Neuronal stem cell (in vitro differentiated cells): ENCODE results near the gene TNRC18.
"Not testable (repeated sequence)": the region's sequence is repeated elsewhere in the genome, so short reads cannot be mapped to it uniquely, and the experiment has no call there.

Experiments
- DNase-seq: peaks from one replicate; pipeline ENCODE4 v3.0.0-alpha.2; 2013; ENCODE audit warnings: low spot score
- H2AFZ ChIP-seq: one replicate; pipeline ENCODE4 v1.6.1; 2013; ENCODE audit warnings: mild to moderate bottlenecking, low read length, inconsistent platforms
- H2AK5ac ChIP-seq: 2 replicates; pipeline ENCODE4 v1.6.1; 2013; ENCODE audit warnings: low read depth, mild to moderate bottlenecking, inconsistent platforms, low read length, moderate library complexity, mixed read lengths
- H2BK120ac ChIP-seq: 2 replicates; pipeline ENCODE4 v1.6.1; 2013; ENCODE audit warnings: low read depth, mild to moderate bottlenecking, inconsistent platforms, low read length, moderate library complexity, mixed read lengths
- H2BK12ac ChIP-seq: one replicate; pipeline ENCODE4 v1.6.1; 2013; ENCODE audit warnings: low read length, inconsistent platforms
- H2BK15ac ChIP-seq: 2 replicates; pipeline ENCODE4 v1.6.1; 2013; ENCODE audit warnings: mild to moderate bottlenecking, low read length, inconsistent platforms, mixed read lengths
- H2BK5ac ChIP-seq: one replicate; pipeline ENCODE4 v1.6.1; 2013; ENCODE audit warnings: inconsistent platforms, mild to moderate bottlenecking, low read length, moderate library complexity
- H3K14ac ChIP-seq: one replicate; pipeline ENCODE4 v1.6.1; 2013; ENCODE audit warnings: low read length, inconsistent platforms
- H3K18ac ChIP-seq: 2 replicates; pipeline ENCODE4 v1.6.1; 2013; ENCODE audit warnings: low read length, inconsistent platforms
- H3K23ac ChIP-seq: 2 replicates; pipeline ENCODE4 v1.6.1; 2013; ENCODE audit warnings: low read depth, mild to moderate bottlenecking, mixed read lengths, low read length, inconsistent platforms; ENCODE audit not compliant: poor library complexity
- H3K27ac ChIP-seq: replicated peaks from 3 replicates; pipeline ENCODE4 v1.5.1; 2013; ENCODE audit warnings: low read length, inconsistent platforms
- H3K27me3 ChIP-seq, 3 experiments: 2 replicates each; pipeline ENCODE4 v1.6.1; 2013; ENCODE audit warnings: low read length in 3 of 3, mild to moderate bottlenecking in 2 of 3, inconsistent platforms in 1 of 3, low read depth in 1 of 3, mixed read lengths in 1 of 3, moderate library complexity in 1 of 3; ENCODE audit not compliant: control insufficient read depth in 3 of 3, insufficient read depth in 3 of 3
- H3K36me3 ChIP-seq, 2 donors: replicated peaks in 1 of 2; 2 replicates each; pipeline ENCODE4 v1.6.1; 2013; ENCODE audit warnings: low read length in 2 of 2; ENCODE audit not compliant: control insufficient read depth in 2 of 2, insufficient read depth in 2 of 2
- H3K4ac ChIP-seq: 2 replicates; pipeline ENCODE4 v1.6.1; 2013; ENCODE audit warnings: inconsistent platforms, mild to moderate bottlenecking, low read length, moderate library complexity
- H3K4me1 ChIP-seq, 2 donors: 1 replicate in 1 of 2; 2 replicates in 1 of 2; pipeline ENCODE4 v1.6.1; 2013; ENCODE audit warnings: low read length in 2 of 2, low read depth in 1 of 2; ENCODE audit not compliant: control insufficient read depth in 2 of 2, insufficient read depth in 1 of 2
- H3K4me2 ChIP-seq: one replicate; pipeline ENCODE4 v1.6.1; 2013; ENCODE audit warnings: mild to moderate bottlenecking, low read length, inconsistent platforms; ENCODE audit not compliant: insufficient read depth, poor library complexity, severe bottlenecking
- H3K4me3 ChIP-seq, 2 donors: 2 replicates each; pipeline ENCODE4 v1.5.1; 2013; ENCODE audit warnings: low read length in 2 of 2, mild to moderate bottlenecking in 2 of 2, inconsistent platforms in 1 of 2, moderate library complexity in 1 of 2
- H3K79me1 ChIP-seq: one replicate; pipeline ENCODE4 v1.6.1; 2013; ENCODE audit warnings: low read depth, mild to moderate bottlenecking, inconsistent platforms, low read length, moderate library complexity
- H3K9ac ChIP-seq: one replicate; pipeline ENCODE4 v1.6.1; 2013; ENCODE audit warnings: mild to moderate bottlenecking, low read depth, low read length, inconsistent platforms; ENCODE audit not compliant: poor library complexity
- H3K9me3 ChIP-seq, 2 donors: replicated peaks in 1 of 2; 2 replicates each; pipeline versions ENCODE3 to v1.6.1; 2013; ENCODE audit warnings: low read length in 2 of 2, mild to moderate bottlenecking in 2 of 2, inconsistent platforms in 1 of 2, low read depth in 1 of 2, mixed read lengths in 1 of 2, moderate library complexity in 1 of 2; ENCODE audit not compliant: control insufficient read depth in 2 of 2, insufficient read depth in 1 of 2
- H4K8ac ChIP-seq: one replicate; pipeline ENCODE4 v1.6.1; 2013; ENCODE audit warnings: low read depth, mild to moderate bottlenecking, inconsistent platforms, low read length, moderate library complexity
- H4K91ac ChIP-seq: one replicate; pipeline ENCODE4 v1.6.1; 2013; ENCODE audit warnings: low read length, low read depth, mild to moderate bottlenecking, inconsistent platforms; ENCODE audit not compliant: poor library complexity
- WGBS, 2 donors: extraction: QIAGEN DNeasy Blood & Tissue Kit; methylation state at CpG; one replicate each; pipeline ENCODE4 v1.1.7; 2013; ENCODE audit warnings: missing lambda C conversion rate in 2 of 2, mixed read lengths in 1 of 2; ENCODE audit not compliant: insufficient read length in 2 of 2, insufficient replicate concordance in 1 of 2; ENCODE audit errors: extremely low coverage in 2 of 2; 5-methylcytosine and 5-hydroxymethylcytosine counted together

Gene TNRC18

DNA sequence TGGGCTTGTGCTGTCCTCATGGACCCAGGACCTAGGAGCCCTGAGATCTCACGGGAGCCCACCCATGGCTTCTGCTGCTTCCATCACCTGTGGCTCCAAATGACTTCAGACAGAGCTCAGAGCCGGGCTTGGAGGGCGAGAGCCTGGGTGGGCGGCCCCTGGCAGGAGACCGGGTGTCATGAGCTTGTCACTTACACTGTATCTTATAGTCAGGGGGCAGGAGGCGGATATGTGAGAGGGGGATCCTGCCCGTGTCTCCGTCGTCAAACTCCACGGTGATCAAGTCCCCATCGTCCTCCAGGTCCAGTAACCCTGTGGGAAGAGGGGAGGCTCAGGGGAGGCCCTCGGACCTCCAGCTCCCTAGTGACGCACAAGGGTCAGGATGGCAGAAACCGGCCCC is 107.9 kb downstream of the TNRC18 start:
- H2AFZ ChIP-seq, result no peak overlapping the region
- no peak overlapping the region for H3K9ac ChIP-seq
- H2BK12ac ChIP-seq, result no peak overlapping the region
- H3K18ac ChIP-seq, result no peak overlapping the region
- WGBS, 2 donors, result no CpG with 5 or more reads among the region's 14 CpGs
- no peak overlapping the region for H2BK15ac ChIP-seq
- no peak overlapping the region for H2BK120ac ChIP-seq
- no peak for DNase-seq
- H3K4me2 ChIP-seq, result no peak overlapping the region
- peaks cover 4 to 13% of the 10 kb centered on the region in 2 donors for H3K9me3 ChIP-seq
- H3K27me3 ChIP-seq, result no peaks in the 10 kb centered on the region
- no peak overlapping the region for H3K14ac ChIP-seq
- H3K79me1 ChIP-seq, result peaks cover 2% of the 10 kb centered on the region
- no peak overlapping the region for H3K23ac ChIP-seq
- peaks cover 16 to 74% of the 10 kb centered on the region in 2 donors for H3K36me3 ChIP-seq
- H3K4ac ChIP-seq, result no peak overlapping the region
- no peak overlapping the region for H3K4me3 ChIP-seq
- no peak overlapping the region for H2AK5ac ChIP-seq
- H3K27ac ChIP-seq, result no peak overlapping the region
- H4K91ac ChIP-seq, result no peak overlapping the region
- H3K4me1 ChIP-seq, result peaks cover 0 to under 1% of the 10 kb centered on the region in 2 donors
- no peak overlapping the region for H2BK5ac ChIP-seq
- no peak overlapping the region for H4K8ac ChIP-seq

GRCh38 chr7:5314864-5315263 is 108.8 kb downstream of the TNRC18 start:
- DNase-seq, result no peak
- H4K8ac ChIP-seq, result no peak overlapping the region
- H3K9ac ChIP-seq, result no peak overlapping the region
- no peak overlapping the region for H2BK15ac ChIP-seq
- H3K27ac ChIP-seq, result no peak overlapping the region
- no peak overlapping the region for H3K18ac ChIP-seq
- peak overlapping the region; percentile 31 for H3K23ac ChIP-seq
- no peak overlapping the region for H2AK5ac ChIP-seq
- H3K79me1 ChIP-seq, result peaks cover 3% of the 10 kb centered on the region
- H3K36me3 ChIP-seq, result peaks cover 18 to 68% of the 10 kb centered on the region in 2 donors
- H4K91ac ChIP-seq, result no peak overlapping the region
- no peak overlapping the region for H3K4me3 ChIP-seq
- H3K9me3 ChIP-seq, result peaks cover 5 to 13% of the 10 kb centered on the region in 2 donors
- no peak overlapping the region for H2BK12ac ChIP-seq
- H3K14ac ChIP-seq, result no peak overlapping the region
- H3K4me1 ChIP-seq, result peaks cover 0 to 2% of the 10 kb centered on the region in 2 donors
- H2BK120ac ChIP-seq, result no peak overlapping the region
- WGBS, 2 donors, result no CpG with 5 or more reads among the region's 19 CpGs
- no peak overlapping the region for H3K4me2 ChIP-seq
- no peak overlapping the region for H3K4ac ChIP-seq
- H2BK5ac ChIP-seq, result no peak overlapping the region
- H3K27me3 ChIP-seq, result no peaks in the 10 kb centered on the region
- no peak overlapping the region for H2AFZ ChIP-seq

DNA sequence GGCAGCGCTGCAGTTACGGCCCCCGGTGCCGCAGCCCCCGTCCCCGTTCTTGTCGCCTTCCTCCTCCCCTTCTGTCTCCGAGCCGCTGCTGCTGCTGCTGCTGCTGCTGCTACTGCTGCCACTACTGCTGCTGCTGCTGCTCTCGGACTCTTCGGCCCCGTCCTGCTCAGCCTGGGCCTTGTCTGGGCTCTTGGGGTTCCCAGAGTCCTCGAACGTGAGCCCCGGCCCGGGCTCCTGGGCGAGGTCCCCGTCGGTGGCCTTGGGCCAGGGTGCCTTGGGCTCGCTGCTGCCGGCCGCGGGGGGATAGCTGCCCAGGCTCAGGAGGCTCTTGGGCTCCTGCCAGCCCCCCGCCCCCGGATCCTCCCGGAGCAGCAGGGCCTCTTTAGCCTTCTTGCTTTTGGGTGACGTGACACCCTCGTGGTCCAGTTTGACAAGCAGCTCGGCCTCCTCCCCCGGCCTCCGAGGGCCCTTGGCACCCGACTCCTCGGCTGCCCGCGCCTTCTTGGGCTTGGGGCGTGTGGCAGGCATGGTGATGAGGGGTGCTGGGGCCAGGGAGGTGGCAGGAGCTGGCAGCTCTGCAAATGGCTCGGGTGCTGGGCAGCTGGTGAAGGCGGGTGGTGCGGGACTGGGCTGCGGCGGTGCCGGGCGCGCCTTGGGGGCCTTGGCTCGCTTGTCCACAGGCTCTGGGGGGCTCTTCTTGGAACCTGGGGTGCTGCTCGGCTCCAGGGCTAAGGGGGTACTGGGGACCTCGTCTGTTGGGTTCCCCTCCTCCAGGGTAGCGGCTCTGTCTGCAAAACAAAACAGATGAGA is 110.4 kb downstream of the TNRC18 start:
- H3K27ac ChIP-seq, result not testable (repeated sequence)
- peaks cover 12 to 66% of the 10 kb centered on the region in 2 donors for H3K36me3 ChIP-seq

GRCh38 chr7:5312276-5313070 is 111.2 kb downstream of the TNRC18 start:
- H3K14ac ChIP-seq, H3K18ac ChIP-seq, H2AFZ ChIP-seq, H3K23ac ChIP-seq, H3K4ac ChIP-seq, DNase-seq, H2BK15ac ChIP-seq, H3K4me1 ChIP-seq, H3K27ac ChIP-seq, H4K8ac ChIP-seq, H3K27me3 ChIP-seq, H3K9ac ChIP-seq, H2AK5ac ChIP-seq, H3K4me2 ChIP-seq, H3K79me1 ChIP-seq, H2BK12ac ChIP-seq, H2BK5ac ChIP-seq, H3K9me3 ChIP-seq, H3K4me3 ChIP-seq, H2BK120ac ChIP-seq, H4K91ac ChIP-seq: not testable (repeated sequence)
- WGBS, 2 donors, result 95% methylated on average over 2 of the region's 46 CpGs; no CpG with 5 or more reads in 1 of the 2 donors
- peaks cover 18 to 67% of the 10 kb centered on the region in 2 donors for H3K36me3 ChIP-seq

More for the DNA sequence above, 110.4 kb downstream of the TNRC18 start:
- not testable (repeated sequence) for H4K91ac ChIP-seq, H2AK5ac ChIP-seq, H3K79me1 ChIP-seq, H2BK15ac ChIP-seq, H3K4me2 ChIP-seq, H3K4me3 ChIP-seq, H3K9ac ChIP-seq, H2BK12ac ChIP-seq, H3K9me3 ChIP-seq, H3K4ac ChIP-seq, H2AFZ ChIP-seq, H3K23ac ChIP-seq, H3K4me1 ChIP-seq, H3K14ac ChIP-seq, H4K8ac ChIP-seq, DNase-seq, H3K27me3 ChIP-seq, H3K18ac ChIP-seq, H2BK5ac ChIP-seq, H2BK120ac ChIP-seq
- WGBS, 2 donors, result no CpG with 5 or more reads among the region's 48 CpGs
